HG02938 (cell line): Measurements from ENCODE around the gene CFAP410.

Experiments
- ATAC-seq: cut with Tn5 transposase; IDR thresholded peaks from one replicate; pipeline ENCODE4 v1.9.1; 2021; ENCODE audit warnings: mild to moderate bottlenecking, moderate library complexity; ENCODE audit not compliant: unreplicated experiment

The CFAP410 gene

GRCh38 chr21:44332383-44332782 is 6.8 kb downstream of the CFAP410 start:
- ATAC-seq = no peak

- no peak for ATAC-seq
Observed at GRCh38 chr21:44331650-44332307, 7.4 kb downstream of the CFAP410 start.

- no peak for ATAC-seq
Observed at GRCh38 chr21:44331209-44331608, 8.0 kb downstream of the CFAP410 start.

- no peak for ATAC-seq
Observed at GRCh38 chr21:44330698-44331097, 8.5 kb downstream of the CFAP410 start.

GRCh38 chr21:44329971-44330681 is 9.1 kb downstream of the CFAP410 start:
- ATAC-seq = no peak

GRCh38 chr21:44329086-44329889 is 9.9 kb downstream of the CFAP410 start:
- ATAC-seq = no peak

GRCh38 chr21:44328242-44328895 is 10.8 kb downstream of the CFAP410 start:
- no peak for ATAC-seq

GRCh38 chr21:44327603-44327974 is 11.6 kb downstream of the CFAP410 start:
- ATAC-seq = no peak

- no peak for ATAC-seq
Observed at GRCh38 chr21:44326716-44327602, 12.2 kb downstream of the CFAP410 start.

- no peak for ATAC-seq
Observed at GRCh38 chr21:44326272-44326647, 12.9 kb downstream of the CFAP410 start.

GRCh38 chr21:44325386-44326271 is 13.6 kb downstream of the CFAP410 start:
- no peak for ATAC-seq

- no peak for ATAC-seq
Observed at GRCh38 chr21:44324854-44325107, 14.4 kb downstream of the CFAP410 start.

- no peak for ATAC-seq
Observed at GRCh38 chr21:44324106-44324853, 14.9 kb downstream of the CFAP410 start.

GRCh38 chr21:44323591-44323990 is 15.6 kb downstream of the CFAP410 start:
- ATAC-seq = no peak

- no peak for ATAC-seq
Observed at GRCh38 chr21:44322621-44323325, 16.4 kb downstream of the CFAP410 start.

- no peak for ATAC-seq
Observed at GRCh38 chr21:44321846-44322450, 17.2 kb downstream of the CFAP410 start.

- ATAC-seq = no peak
Observed at GRCh38 chr21:44320847-44321246, 18.3 kb downstream of the CFAP410 start.
